Activated CD4-positive, alpha-beta T cell treated with anti-CD3 and anti-CD28 coated beads for 4 hours (primary cell): Measurements from ENCODE around the gene CIAO2A.

Experiments
- DNase-seq, 2 donors: peaks; one replicate each; pipeline ENCODE4 v3.0.0-alpha.2; 2020

The CIAO2A gene

GRCh38 chr15:64037966-64038365, 55.7 kb downstream of the CIAO2A start:
- DNase-seq: no peak

GRCh38 chr15:64037116-64037515, 56.5 kb downstream of the CIAO2A start:
- no peak for DNase-seq

GRCh38 chr15:64035525-64035924, 58.1 kb downstream of the CIAO2A start:
- no peak for DNase-seq

GRCh38 chr15:64034519-64034918, 59.1 kb downstream of the CIAO2A start:
- no peak for DNase-seq

- DNase-seq: no peak
Measured at GRCh38 chr15:64032329-64032728, 61.3 kb downstream of the CIAO2A start.

GRCh38 chr15:64030123-64030522, 63.5 kb downstream of the CIAO2A start:
- DNase-seq: no peak

- no peak for DNase-seq
Measured at GRCh38 chr15:64029633-64030032, 64.0 kb downstream of the CIAO2A start.

- DNase-seq: no peak
Measured at GRCh38 chr15:64029110-64029509, 64.5 kb downstream of the CIAO2A start.

GRCh38 chr15:64026591-64026990, 67.0 kb downstream of the CIAO2A start:
- DNase-seq: no peak

GRCh38 chr15:64024172-64025050, 69.2 kb downstream of the CIAO2A start:
- no peak for DNase-seq

- DNase-seq: no peak
Measured at GRCh38 chr15:64023220-64023619, 70.4 kb downstream of the CIAO2A start.

GRCh38 chr15:64022571-64022970, 71.1 kb downstream of the CIAO2A start:
- no peak for DNase-seq
